Endothelial cell (in vitro differentiated cells): ENCODE measurements around the gene STK32C. TPM values are rescaled to one million over a fixed set of nuclear protein-coding genes. Genes with fewer than 3 reads are reported as not detected.

Source experiments
- DNase-seq: peaks from one replicate; pipeline ENCODE4 v3.0.0; 2021; ENCODE audit warnings: low spot score
- H3K27ac Mint-ChIP-seq: one replicate; pipeline ENCODE4 v1.8.0; 2021; ENCODE audit warnings: mixed read lengths, inconsistent platforms; ENCODE audit not compliant: unreplicated experiment
- H3K27me3 Mint-ChIP-seq: one replicate; pipeline ENCODE4 v1.8.0; 2021; ENCODE audit warnings: mild to moderate bottlenecking, moderate library complexity, mixed read lengths, inconsistent platforms; ENCODE audit not compliant: unreplicated experiment
- H3K36me3 Mint-ChIP-seq: one replicate; pipeline ENCODE4 v1.8.0; 2021; ENCODE audit warnings: mild to moderate bottlenecking, low read depth, mixed read lengths, inconsistent platforms; ENCODE audit not compliant: unreplicated experiment
- H3K4me1 Mint-ChIP-seq: one replicate; pipeline ENCODE4 v1.8.0; 2021; ENCODE audit warnings: mild to moderate bottlenecking, mixed read lengths, inconsistent platforms; ENCODE audit not compliant: unreplicated experiment
- H3K4me3 Mint-ChIP-seq: one replicate; pipeline ENCODE4 v1.8.0; 2021; ENCODE audit warnings: mild to moderate bottlenecking, mixed read lengths, inconsistent platforms; ENCODE audit not compliant: unreplicated experiment
- H3K9me3 Mint-ChIP-seq: one replicate; pipeline ENCODE4 v1.8.0; 2021; ENCODE audit warnings: mixed read lengths, inconsistent platforms; ENCODE audit not compliant: unreplicated experiment
- CTCF ChIP-seq: fragments of 200-600 bp; sonication (generic); IDR thresholded peaks from one replicate; pipeline ENCODE4 v1.5.0; 2021; ENCODE audit warnings: antibody characterized with exemption; ENCODE audit not compliant: unreplicated experiment
- total RNA-seq: library from RNA; stranded (reverse); fragmentation: NEBNext Ultra II Directional; extraction: Animal tissue kit (Norgen Biotek cat#: 25700); gene quantifications from one replicate; pipeline ENCODE4 v1.2.1, GENCODE V29; 2021; ENCODE audit not compliant: unreplicated experiment

Gene STK32C
- total RNA-seq, 1 donor from 2014 or later = 12.6 TPM

GRCh38 chr10:132170561-132171361 lies 137.0 kb downstream of the STK32C start:
- Mint-ChIP-seq H3K27ac (no peak overlapping the region), H3K27me3 (peaks cover 18% of the 10 kb centered on the region), H3K4me1 (no peaks in the 10 kb centered on the region), H3K4me3 (no peak overlapping the region), H3K36me3 (peaks cover 4% of the 10 kb centered on the region), H3K9me3 (peaks cover 3% of the 10 kb centered on the region)
- no peak for TF ChIP-seq CTCF
- DNase-seq = no peak

DNA sequence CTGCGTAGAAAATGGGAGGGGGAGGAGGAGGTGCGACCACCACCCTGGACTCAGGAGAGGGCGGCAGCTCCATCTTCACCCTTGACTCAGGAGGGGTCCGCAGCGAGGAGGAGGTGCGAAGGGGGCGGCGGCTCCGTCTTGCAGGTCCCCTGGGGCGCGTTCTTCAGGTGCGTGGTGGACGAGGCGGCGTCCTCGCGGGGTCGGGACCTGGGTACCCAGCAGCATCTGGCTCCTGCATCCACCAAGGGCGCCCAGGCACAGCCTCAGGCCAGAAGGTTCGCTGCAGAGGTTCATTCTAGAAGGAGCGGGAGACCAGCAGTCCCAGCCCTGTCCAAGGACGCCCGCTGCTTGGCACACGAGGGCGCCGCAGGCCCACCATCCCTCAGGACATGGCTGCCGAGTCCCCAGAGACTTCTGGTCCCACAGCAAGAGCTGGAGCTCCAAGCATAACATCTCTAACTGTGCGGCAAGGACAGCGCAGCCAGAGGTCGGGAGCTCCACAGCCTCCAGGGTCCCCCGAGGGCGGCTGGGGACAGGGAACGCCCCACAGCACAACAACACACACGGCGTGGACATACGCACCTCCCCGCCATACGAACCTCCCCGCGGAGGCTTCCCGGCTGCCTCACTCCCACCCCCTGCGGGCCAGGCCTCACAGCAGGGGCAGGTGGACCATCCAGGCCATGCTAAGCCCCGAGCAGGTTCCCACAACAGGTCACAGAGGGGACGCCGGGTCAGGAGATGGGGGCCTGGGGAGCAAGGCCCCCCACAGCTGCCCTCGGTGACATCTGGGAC lies 137.8 kb downstream of the STK32C start:
- no peak overlapping the region for H3K4me3 Mint-ChIP-seq
- TF ChIP-seq CTCF = no peak
- H3K9me3 Mint-ChIP-seq = peaks cover 3% of the 10 kb centered on the region
- H3K36me3 Mint-ChIP-seq = peaks cover 4% of the 10 kb centered on the region
- H3K27ac Mint-ChIP-seq = no peak overlapping the region
- no peaks in the 10 kb centered on the region for H3K4me1 Mint-ChIP-seq
- H3K27me3 Mint-ChIP-seq = peaks cover 12% of the 10 kb centered on the region
- no peak for DNase-seq

DNA sequence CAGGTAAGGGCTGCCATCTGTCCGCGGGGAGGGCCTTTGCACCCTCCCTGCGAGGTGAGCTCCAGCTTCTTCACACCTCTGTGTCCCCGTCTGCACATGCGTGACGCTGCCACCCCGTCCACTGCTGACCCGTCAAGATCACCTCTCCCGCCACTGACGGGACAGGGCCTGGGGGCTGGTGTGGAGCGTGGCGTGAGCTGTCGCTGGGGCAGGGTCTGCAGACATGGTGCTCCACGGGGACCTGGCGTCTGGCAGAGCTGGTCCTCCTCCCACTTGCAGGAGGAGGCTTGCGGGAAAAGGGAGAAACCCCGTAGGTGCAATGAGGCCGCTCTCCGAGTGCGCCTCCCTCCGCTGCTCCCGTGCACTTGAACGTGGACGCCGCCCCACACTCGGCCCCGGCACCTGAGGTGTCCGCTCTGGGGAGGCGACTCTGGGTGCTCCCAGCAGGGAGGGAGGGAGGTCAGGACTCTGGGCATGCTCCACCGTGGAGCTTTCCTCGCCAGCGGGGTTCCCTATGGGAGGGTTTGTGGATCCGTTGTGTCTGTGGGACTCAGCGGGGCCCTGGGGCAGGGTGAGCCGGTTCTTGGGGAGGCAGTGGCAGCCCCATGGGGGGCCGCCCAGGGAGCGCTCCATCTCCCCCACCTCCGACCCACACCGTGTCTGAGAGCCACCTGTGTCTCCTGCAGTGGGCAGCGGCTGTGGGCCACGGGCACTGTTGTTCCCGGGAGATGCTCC lies 138.6 kb downstream of the STK32C start:
- H3K27ac Mint-ChIP-seq = no peak overlapping the region
- H3K9me3 Mint-ChIP-seq = peaks cover 3% of the 10 kb centered on the region
- no peak for TF ChIP-seq CTCF
- H3K4me1 Mint-ChIP-seq = no peaks in the 10 kb centered on the region
- H3K36me3 Mint-ChIP-seq = peaks cover 4% of the 10 kb centered on the region
- H3K27me3 Mint-ChIP-seq = peaks cover 6% of the 10 kb centered on the region
- no peak overlapping the region for H3K4me3 Mint-ChIP-seq
- no peak for DNase-seq

GRCh38 chr10:132168571-132169030 lies 139.1 kb downstream of the STK32C start:
- H3K4me3 Mint-ChIP-seq = no peak overlapping the region
- peaks cover 6% of the 10 kb centered on the region for H3K27me3 Mint-ChIP-seq
- no peak overlapping the region for H3K27ac Mint-ChIP-seq
- no peaks in the 10 kb centered on the region for H3K4me1 Mint-ChIP-seq
- no peak for DNase-seq
- peaks cover 3% of the 10 kb centered on the region for H3K9me3 Mint-ChIP-seq
- TF ChIP-seq CTCF = no peak
- peaks cover 4% of the 10 kb centered on the region for H3K36me3 Mint-ChIP-seq
